HG02981 (cell line): ENCODE results near the gene CLTC.

Experiments
- ATAC-seq: cut with Tn5 transposase; IDR thresholded peaks from one replicate; pipeline ENCODE4 v1.9.1; 2021; ENCODE audit warnings: mild to moderate bottlenecking, moderate library complexity; ENCODE audit not compliant: unreplicated experiment

CLTC gene

GRCh38 chr17:59723041-59723440 is 103.3 kb downstream of the CLTC start:
- no peak for ATAC-seq

GRCh38 chr17:59723607-59724006 is 103.9 kb downstream of the CLTC start:
- no peak for ATAC-seq

- ATAC-seq: no peak
These were observed 106.0 kb downstream of the CLTC start for GRCh38 chr17:59725691-59726090.

- no peak for ATAC-seq
These were observed 108.3 kb downstream of the CLTC start for GRCh38 chr17:59727817-59728533.

- ATAC-seq: no peak
These were observed 110.7 kb downstream of the CLTC start for GRCh38 chr17:59730268-59730834.

GRCh38 chr17:59733697-59734096 is 114.0 kb downstream of the CLTC start:
- ATAC-seq: no peak

GRCh38 chr17:59734226-59734625 is 114.5 kb downstream of the CLTC start:
- no peak for ATAC-seq

- ATAC-seq: no peak
These were observed 117.6 kb downstream of the CLTC start for GRCh38 chr17:59737324-59737723.

- ATAC-seq: no peak
These were observed 124.1 kb downstream of the CLTC start for GRCh38 chr17:59743842-59744241.

GRCh38 chr17:59745040-59745439 is 125.3 kb downstream of the CLTC start:
- ATAC-seq: no peak
